Neural progenitor cell (in vitro differentiated cells): ENCODE results near the gene TSHZ2. TPM values are rescaled to one million over a fixed set of nuclear protein-coding genes. Genes with fewer than 3 reads are reported as not detected.

ENCODE experiments used
- DNase-seq: peaks from one replicate; pipeline ENCODE4 v3.0.0-alpha.2; 2016; ENCODE audit warnings: low spot score
- H2AFZ ChIP-seq: fragments of 200-600 bp; sonication (generic); replicated peaks from 2 replicates; pipeline ENCODE4 v1.6.1; 2016; ENCODE audit warnings: antibody characterized with exemption
- H3F3A ChIP-seq: fragments of 200-600 bp; sonication (generic); 2 replicates; pipeline ENCODE4 v1.6.1; 2016; ENCODE audit warnings: antibody characterized with exemption, low read depth
- H3K27ac ChIP-seq: fragments of 200-600 bp; sonication (generic); 2 replicates; pipeline ENCODE4 v1.5.1; 2016; ENCODE audit warnings: mild to moderate bottlenecking
- H3K27me3 ChIP-seq: fragments of 200-600 bp; sonication (generic); 2 replicates; pipeline ENCODE4 v1.6.1; 2016; ENCODE audit warnings: mild to moderate bottlenecking, moderate library complexity
- H3K36me3 ChIP-seq: fragments of 200-600 bp; sonication (generic); 2 replicates; pipeline ENCODE4 v1.5.1; 2016
- H3K4me1 ChIP-seq: fragments of 200-600 bp; sonication (generic); 2 replicates; pipeline ENCODE4 v1.6.1; 2016; ENCODE audit warnings: mixed run types
- H3K4me2 ChIP-seq: fragments of 200-600 bp; sonication (generic); 2 replicates; pipeline ENCODE4 v1.6.1; 2016
- H3K4me3 ChIP-seq: fragments of 200-600 bp; sonication (generic); 2 replicates; pipeline ENCODE4 v1.5.1; 2016
- H3K79me2 ChIP-seq: fragments of 200-600 bp; sonication (generic); 2 replicates; pipeline ENCODE4 v1.6.1; 2016; ENCODE audit warnings: low read depth
- H3K9ac ChIP-seq: fragments of 200-600 bp; sonication (generic); 2 replicates; pipeline ENCODE4 v1.6.1; 2016
- H3K9me3 ChIP-seq: fragments of 200-600 bp; sonication (generic); 2 replicates; pipeline ENCODE4 v1.5.1; 2016; ENCODE audit warnings: low read depth
- H4K20me1 ChIP-seq: fragments of 200-600 bp; sonication (generic); 2 replicates; pipeline ENCODE4 v1.6.1; 2016; ENCODE audit warnings: low read depth
- H3K27ac Mint-ChIP-seq: 3 replicates; pipeline ENCODE4 v1.8.0; 2021; ENCODE audit warnings: mixed read lengths
- H3K27me3 Mint-ChIP-seq: 2 replicates; pipeline ENCODE4 v1.8.0; 2022; ENCODE audit warnings: low read depth, mild to moderate bottlenecking, inconsistent platforms, moderate library complexity, mixed read lengths; ENCODE audit not compliant: insufficient read depth
- H3K36me3 Mint-ChIP-seq: 3 replicates; pipeline ENCODE4 v1.8.0; 2021; ENCODE audit warnings: mixed read lengths
- H3K4me1 Mint-ChIP-seq: 3 replicates; pipeline ENCODE4 v1.8.0; 2021; ENCODE audit warnings: mixed read lengths
- H3K4me3 Mint-ChIP-seq: 3 replicates; pipeline ENCODE4 v1.8.0; 2021; ENCODE audit warnings: mild to moderate bottlenecking, moderate library complexity, mixed read lengths
- H3K9me3 Mint-ChIP-seq: 3 replicates; pipeline ENCODE4 v1.8.0; 2020; ENCODE audit warnings: mixed read lengths
- EZH2 ChIP-seq: fragments of 200-600 bp; sonication (generic); IDR thresholded peaks from 2 replicates; pipeline ENCODE4 v1.6.1; 2017; ENCODE audit warnings: antibody characterized with exemption, mild to moderate bottlenecking, moderate library complexity
- EZH2phosphoT487 ChIP-seq: fragments of 200-600 bp; sonication (generic); IDR thresholded peaks from 2 replicates; pipeline ENCODE4 v1.6.1; 2017; ENCODE audit warnings: antibody characterized with exemption
- total RNA-seq: library from RNA; depleted of rRNA; stranded (reverse); fragments of >200 nt; gene quantifications from 2 replicates; pipeline ENCODE4 v1.2.3, GENCODE V29; 2015; ENCODE audit warnings: low replicate concordance
- TF ChIP-seq, protein P1 (sequence below): fragments of 200-600 bp; sonication (generic); IDR thresholded peaks from 2 replicates; pipeline ENCODE4 v1.5.1; 2017; ENCODE audit warnings: antibody characterized with exemption, mild to moderate bottlenecking

Gene TSHZ2, protein sequence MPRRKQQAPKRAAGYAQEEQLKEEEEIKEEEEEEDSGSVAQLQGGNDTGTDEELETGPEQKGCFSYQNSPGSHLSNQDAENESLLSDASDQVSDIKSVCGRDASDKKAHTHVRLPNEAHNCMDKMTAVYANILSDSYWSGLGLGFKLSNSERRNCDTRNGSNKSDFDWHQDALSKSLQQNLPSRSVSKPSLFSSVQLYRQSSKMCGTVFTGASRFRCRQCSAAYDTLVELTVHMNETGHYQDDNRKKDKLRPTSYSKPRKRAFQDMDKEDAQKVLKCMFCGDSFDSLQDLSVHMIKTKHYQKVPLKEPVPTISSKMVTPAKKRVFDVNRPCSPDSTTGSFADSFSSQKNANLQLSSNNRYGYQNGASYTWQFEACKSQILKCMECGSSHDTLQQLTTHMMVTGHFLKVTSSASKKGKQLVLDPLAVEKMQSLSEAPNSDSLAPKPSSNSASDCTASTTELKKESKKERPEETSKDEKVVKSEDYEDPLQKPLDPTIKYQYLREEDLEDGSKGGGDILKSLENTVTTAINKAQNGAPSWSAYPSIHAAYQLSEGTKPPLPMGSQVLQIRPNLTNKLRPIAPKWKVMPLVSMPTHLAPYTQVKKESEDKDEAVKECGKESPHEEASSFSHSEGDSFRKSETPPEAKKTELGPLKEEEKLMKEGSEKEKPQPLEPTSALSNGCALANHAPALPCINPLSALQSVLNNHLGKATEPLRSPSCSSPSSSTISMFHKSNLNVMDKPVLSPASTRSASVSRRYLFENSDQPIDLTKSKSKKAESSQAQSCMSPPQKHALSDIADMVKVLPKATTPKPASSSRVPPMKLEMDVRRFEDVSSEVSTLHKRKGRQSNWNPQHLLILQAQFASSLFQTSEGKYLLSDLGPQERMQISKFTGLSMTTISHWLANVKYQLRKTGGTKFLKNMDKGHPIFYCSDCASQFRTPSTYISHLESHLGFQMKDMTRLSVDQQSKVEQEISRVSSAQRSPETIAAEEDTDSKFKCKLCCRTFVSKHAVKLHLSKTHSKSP (N-terminal part only)
- 1.8 and 3.9 TPM in 2 replicates for total RNA-seq

DNA sequence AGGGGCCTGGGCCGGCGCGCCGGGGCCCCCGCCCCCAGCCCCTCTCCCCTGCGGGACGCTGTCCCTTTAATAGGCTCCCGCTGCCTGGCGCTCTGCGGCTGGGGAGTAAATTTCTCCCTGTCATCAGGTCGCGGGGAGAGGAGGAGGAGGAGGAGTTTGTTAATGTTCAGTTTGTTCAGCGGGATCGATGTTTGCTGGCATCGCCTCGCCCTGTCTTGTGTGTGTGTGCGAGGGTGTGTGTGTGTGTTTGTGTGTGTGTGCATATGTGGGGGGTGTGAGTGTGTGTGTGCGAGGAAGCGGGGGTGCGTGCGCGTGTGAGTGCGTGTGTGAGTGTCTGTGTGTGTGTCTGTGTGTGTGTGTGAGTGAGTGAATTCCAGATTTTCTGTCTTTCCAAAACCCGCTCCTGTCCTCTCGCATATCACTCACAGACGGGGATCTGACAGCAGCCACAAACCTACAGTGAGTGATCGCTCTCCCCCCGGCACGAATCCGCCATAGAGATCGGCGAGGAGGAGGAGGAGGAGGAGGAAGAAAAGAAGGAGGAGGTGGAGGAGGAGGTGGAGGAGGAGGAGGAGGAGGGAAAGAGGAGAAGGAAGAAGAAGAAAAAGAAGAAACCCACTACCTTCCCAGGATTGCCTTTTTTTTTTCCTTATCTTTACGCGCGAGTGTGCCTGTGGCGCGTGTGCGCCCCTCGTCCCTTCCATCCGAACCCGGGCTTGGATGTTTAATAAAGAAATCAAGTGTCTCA, at the start of gene TSHZ2:
Gene TSHZ2, plus strand, starts transcription at position 169 of the 748 bp plus-strand sequence. CDS start 936 bp downstream, outside the sequence.
- Histone ChIP-seq H3K9ac (no peak within 1 kb of the TSS), H3K36me3 (no peaks in the 10 kb centered on the region), H3K9me3 (no peaks in the 10 kb centered on the region), H3F3A (peaks cover 8% of the 10 kb centered on the region), H3K27me3 (peaks cover 33% of the 10 kb centered on the region), H3K4me1 (peaks cover under 1% of the 10 kb centered on the region), H2AFZ (peak within 1 kb of the TSS; percentile 86), H4K20me1 (no peaks in the 10 kb centered on the region), H3K79me2 (no peaks in the 10 kb centered on the region), H3K27ac (no peak within 1 kb of the TSS), H3K4me3 (peak within 1 kb of the TSS; percentile 58), H3K4me2 (peak within 1 kb of the TSS; percentile 83)
- H3K27ac Mint-ChIP-seq: peak within 1 kb of the TSS; percentile 80
- TF ChIP-seq, protein P1, sequence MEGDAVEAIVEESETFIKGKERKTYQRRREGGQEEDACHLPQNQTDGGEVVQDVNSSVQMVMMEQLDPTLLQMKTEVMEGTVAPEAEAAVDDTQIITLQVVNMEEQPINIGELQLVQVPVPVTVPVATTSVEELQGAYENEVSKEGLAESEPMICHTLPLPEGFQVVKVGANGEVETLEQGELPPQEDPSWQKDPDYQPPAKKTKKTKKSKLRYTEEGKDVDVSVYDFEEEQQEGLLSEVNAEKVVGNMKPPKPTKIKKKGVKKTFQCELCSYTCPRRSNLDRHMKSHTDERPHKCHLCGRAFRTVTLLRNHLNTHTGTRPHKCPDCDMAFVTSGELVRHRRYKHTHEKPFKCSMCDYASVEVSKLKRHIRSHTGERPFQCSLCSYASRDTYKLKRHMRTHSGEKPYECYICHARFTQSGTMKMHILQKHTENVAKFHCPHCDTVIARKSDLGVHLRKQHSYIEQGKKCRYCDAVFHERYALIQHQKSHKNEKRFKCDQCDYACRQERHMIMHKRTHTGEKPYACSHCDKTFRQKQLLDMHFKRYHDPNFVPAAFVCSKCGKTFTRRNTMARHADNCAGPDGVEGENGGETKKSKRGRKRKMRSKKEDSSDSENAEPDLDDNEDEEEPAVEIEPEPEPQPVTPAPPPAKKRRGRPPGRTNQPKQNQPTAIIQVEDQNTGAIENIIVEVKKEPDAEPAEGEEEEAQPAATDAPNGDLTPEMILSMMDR: no peak
- TF ChIP-seq EZH2phosphoT487 (peak; percentile 7), EZH2 (no peak)
- H3K9me3 Mint-ChIP-seq: no peaks in the 10 kb centered on the region
- H3K36me3 Mint-ChIP-seq: no peaks in the 10 kb centered on the region
- DNase-seq: peak; percentile 72
- peaks cover 13% of the 10 kb centered on the region for H3K4me1 Mint-ChIP-seq
- peak within 1 kb of the TSS; percentile 99 for H3K4me3 Mint-ChIP-seq
- peaks cover 11% of the 10 kb centered on the region for H3K27me3 Mint-ChIP-seq

DNA sequence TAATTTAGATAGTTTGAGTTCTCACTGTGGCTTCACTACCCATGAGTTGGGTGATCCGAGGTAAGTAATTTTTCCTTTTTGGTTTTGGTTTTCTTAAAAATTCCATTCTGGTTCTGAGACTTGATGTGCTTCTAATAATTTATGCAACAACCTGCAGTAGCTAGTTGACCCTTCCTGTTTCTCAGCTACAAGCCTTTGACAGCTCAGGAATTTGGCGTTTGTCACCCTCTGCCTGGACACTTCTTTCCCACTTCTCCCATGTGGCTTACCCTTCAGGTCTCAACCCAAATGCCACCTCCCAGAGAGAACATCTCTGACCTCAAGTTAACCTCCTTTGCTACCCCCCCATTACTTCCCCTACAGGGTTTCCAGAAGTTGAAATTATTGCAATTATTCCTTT, 49.7 kb upstream of the TSHZ2 start:
- Histone ChIP-seq H4K20me1 (no peaks in the 10 kb centered on the region), H3K4me2 (no peak overlapping the region), H3K9ac (no peak overlapping the region), H3K4me3 (no peak overlapping the region), H3F3A (peaks cover 15% of the 10 kb centered on the region), H3K79me2 (no peaks in the 10 kb centered on the region), H3K9me3 (no peaks in the 10 kb centered on the region), H3K27ac (peak overlapping the region; percentile 70), H2AFZ (no peak overlapping the region), H3K36me3 (no peaks in the 10 kb centered on the region), H3K27me3 (no peaks in the 10 kb centered on the region), H3K4me1 (peaks cover 35% of the 10 kb centered on the region)
- H3K4me3 Mint-ChIP-seq: no peak overlapping the region
- H3K4me1 Mint-ChIP-seq: peaks cover 41% of the 10 kb centered on the region
- H3K27me3 Mint-ChIP-seq: peaks cover 12% of the 10 kb centered on the region
- peaks cover 2% of the 10 kb centered on the region for H3K9me3 Mint-ChIP-seq
- no peaks in the 10 kb centered on the region for H3K36me3 Mint-ChIP-seq
- TF ChIP-seq, protein P1: no peak
- TF ChIP-seq EZH2phosphoT487 (no peak), EZH2 (no peak)
- H3K27ac Mint-ChIP-seq: peak overlapping the region; percentile 48
- DNase-seq: peak; percentile 2
